Stromal cell of bone marrow (primary cell): ENCODE measurements around the gene SELENOM.

Experiments used
- DNase-seq: peaks from one replicate; pipeline ENCODE4 v3.0.0-alpha.2; 2012; ENCODE audit warnings: low read depth

SELENOM gene, protein sequence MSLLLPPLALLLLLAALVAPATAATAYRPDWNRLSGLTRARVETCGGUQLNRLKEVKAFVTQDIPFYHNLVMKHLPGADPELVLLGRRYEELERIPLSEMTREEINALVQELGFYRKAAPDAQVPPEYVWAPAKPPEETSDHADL

DNA sequence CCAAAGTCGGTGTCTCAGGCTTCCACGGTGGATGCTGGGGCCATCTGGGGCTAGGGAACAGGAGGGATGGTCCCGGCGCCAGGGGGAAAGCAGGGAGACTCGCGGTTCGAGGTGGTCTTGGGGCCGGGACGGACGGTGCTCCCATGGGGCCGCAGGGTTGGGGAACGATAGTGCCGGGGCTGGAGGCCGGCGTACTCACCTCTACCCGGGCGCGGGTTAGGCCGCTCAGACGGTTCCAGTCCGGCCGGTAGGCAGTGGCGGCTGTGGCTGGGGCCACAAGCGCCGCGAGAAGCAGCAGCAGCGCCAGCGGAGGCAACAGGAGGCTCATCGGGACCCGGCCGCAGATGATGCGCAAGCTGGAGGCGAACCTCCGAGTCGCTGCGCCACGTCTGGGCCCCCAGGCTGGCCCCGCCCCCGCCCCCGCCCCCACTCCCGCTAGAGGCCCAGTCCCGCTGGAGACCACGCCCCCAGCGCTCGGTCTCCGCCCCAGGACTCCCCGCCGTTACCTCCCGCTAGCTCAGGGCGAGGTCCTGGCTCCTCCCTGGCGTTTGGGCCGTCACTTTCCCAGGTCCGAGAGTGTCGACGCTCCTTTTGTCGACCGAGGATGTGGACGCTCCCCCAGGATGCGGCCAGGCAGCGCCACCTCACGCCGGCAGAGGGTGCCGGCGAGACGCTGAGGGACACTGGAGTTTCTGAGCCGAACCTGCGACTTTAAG lies at the start of gene SELENOM:
Gene SELENOM (minus strand): TSS at position 391 of the 716 bp plus-strand sequence. CDS start 63 bp downstream, at position 328.
- peak; percentile 98 for DNase-seq

DNA sequence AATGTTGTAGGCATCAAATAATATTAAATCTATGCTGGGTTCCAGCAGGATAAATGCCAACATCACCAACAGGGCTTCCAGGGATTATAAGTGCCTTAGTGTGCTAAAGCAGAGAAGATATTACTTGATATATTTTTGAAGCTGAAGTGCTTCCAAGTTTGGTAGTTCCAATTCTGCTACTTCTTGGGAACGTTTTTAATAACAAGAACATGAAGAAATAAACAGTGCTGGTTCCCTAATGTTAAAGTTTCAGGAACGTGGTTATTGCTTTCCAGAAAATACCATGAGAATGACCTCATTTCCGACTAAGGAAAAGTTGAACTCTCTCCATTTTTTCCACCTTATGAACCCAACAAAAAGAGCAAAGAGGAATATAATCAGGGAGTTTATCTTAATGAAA lies 48.1 kb upstream of the SELENOM start:
- DNase-seq: no peak

DNA sequence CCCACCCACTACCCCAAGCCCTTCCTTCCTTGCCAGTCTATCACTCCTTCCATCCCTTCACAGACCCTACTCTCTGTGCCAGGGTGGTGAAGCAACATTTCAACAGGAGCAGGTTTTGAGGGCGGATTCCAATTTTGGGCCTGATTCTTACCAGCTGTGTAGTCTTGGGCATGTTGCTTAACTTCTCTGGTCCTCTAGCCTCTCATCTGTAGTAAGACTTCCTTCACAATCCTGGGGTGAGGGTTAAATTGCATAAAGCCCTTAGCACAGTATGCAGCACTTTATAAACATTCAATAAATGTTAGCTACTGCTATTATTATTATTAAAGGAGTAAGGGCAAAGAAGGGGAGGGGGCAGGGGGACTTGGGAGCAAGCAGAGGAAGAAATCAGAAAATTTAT lies 47.6 kb upstream of the SELENOM start:
- DNase-seq: no peak

DNA sequence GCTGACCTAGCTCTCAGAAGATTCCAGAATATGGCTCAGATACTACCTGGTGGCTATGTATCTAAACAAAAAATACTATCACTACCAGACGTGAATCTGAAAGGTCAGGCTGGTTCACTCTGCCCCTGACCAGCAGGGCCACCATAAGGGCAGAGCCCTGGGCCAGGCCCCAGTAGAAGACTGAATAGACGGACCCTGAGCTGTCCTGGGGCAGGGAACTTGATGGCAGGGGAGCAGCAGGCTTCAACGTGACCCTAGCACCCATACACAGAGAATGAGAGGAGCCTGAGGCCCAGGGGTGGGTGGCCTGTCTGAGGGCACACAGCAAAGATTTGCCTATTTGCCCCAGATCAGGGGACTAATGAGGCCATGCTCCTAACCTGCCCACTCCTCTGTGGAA lies 46.0 kb upstream of the SELENOM start:
- DNase-seq: no peak

DNA sequence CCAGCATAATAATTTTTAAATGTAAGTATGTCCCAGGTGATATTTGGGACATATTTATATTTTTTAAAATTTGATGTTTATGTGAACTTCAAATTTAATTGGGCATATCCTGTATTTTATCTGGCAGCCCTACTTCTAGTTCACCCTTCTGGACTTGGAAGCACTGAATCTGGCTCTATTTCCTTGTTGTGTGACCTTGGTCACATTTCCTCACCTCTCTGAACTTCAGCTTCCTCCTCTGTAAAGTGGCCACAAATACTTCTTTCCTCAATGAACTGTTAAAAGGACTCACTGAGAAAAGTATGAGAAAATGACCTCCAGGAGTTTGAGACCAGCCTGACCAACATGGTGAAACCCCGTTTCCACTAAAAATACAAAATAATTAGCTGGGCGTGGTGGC lies 44.5 kb upstream of the SELENOM start:
- DNase-seq: no peak

DNA sequence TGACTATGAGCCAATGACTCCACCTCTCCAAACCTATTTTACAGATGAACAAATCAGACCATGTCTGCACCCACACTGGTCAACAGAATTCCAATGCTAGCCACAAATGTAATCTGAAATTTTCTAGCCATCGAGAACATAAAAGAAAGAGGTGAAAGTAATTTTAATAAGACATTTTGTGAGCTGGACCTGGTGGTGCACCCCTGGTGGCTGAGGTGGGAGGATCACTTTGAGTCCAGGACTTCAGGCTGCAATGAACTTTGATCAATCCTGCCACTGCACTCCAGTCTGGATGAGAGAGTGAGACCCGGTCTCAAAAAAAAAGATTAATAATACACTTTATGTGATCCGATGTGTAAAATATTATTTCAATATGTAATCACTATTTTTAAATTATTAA lies 43.2 kb upstream of the SELENOM start:
- DNase-seq: no peak

DNA sequence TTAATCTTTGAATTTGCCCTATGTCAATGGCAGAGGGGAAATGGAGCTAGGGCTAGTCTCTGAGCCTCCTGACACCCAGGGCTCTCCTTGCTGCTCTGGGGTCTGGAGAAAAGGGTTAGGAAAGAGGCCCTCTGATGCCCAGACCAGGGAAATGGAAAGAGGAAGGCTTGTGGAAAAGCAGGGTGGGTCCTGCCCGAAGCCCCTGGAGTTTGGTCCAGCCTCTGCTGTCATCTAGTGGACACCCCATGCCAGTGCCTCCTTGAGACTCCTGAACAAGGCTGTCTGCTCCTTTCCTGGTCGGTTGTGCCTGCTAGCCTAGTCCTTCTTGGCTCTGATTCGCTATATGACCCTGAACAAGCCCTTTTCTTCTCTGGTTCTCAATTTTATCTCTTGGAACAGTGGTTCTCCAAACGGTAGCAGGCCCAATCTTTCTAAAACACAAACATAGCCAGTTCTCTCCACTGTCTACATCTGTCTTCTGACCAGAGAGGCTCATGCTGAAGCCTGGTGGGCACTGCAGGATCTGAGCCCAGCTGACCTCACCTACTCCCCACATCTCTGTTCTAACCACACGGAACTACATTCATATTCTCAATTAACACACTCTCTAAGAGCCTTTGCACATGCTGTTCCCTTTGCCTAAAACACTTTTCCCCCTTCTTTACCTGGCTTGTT lies 41.7 kb upstream of the SELENOM start:
- DNase-seq: no peak

DNA sequence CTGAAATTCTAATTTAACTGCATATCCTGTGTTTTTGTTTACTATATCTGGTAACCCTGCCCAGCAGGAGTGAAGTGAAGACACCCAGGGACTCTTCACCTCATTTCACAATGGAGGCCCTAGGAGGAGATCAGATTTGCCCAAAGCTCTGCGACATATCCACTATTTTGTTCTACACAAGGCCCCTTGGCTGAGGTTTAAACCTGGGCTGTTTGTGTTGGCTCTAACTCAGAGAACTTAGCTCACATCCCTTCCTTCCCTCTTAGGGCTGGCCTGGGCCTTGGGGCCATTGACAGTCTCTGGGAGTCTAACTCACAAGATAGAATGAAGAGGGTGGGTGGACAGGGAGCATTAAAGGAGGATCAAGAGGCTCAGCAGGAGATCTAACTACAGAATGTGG lies 41.1 kb upstream of the SELENOM start:
- no peak for DNase-seq

DNA sequence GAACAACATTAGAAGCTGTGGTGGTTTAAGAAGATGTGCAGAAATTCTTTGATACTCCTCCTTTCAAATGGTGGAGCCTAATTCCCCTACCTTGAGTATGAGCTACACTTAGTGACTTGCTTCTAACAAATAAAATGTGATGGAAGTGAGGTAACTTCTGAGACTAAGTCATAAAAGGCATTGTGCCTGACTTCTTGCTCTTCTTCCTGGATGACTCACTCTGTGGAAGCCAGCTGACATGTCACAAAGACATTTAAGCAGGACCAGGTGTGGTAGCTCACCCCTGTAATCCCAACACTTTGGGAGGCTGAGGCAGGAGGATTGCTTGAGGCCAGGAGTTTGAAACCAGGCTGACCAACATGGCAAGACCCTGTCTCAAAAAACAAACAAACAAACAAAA lies 36.9 kb upstream of the SELENOM start:
- no peak for DNase-seq

DNA sequence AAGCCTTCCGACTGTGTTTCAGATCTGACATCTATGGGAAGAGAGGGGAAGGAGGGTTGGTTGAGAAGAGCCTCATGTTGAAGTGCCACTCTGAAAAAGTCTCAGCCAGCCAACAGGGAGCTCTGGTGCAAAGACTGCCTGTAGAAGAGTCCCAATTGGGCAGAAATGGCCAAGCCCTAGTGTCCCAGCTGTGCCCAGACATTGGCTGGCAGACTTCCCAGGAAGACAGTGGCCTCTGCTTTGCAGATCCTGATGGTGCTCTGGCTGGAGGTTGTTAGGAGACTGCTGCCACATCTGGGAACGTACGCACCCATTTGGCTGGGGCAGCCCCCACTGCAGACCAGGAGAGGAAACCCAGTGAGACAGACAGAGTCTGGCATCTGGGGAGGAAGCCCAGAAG lies 36.2 kb upstream of the SELENOM start:
- DNase-seq: no peak

DNA sequence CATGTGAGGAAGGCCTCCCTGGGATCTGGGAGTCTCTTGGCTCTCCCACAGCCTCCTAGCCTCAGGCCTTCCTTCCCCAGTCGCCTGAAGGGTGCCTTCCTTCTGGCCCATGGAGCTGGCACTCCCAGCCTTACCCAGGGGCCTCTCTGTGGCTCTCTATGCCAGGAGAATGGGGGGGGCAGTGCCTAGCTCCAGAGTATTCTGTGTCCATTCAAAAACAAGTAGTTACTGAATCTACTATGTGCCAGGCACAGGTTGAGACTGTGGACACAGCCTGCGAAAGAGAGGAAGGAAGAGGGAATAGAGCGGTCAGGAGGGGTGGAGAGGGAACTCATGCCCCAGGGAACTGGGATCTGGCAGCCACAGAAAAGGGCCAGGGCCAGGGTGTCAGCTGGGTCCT lies 35.7 kb upstream of the SELENOM start:
- no peak for DNase-seq

DNA sequence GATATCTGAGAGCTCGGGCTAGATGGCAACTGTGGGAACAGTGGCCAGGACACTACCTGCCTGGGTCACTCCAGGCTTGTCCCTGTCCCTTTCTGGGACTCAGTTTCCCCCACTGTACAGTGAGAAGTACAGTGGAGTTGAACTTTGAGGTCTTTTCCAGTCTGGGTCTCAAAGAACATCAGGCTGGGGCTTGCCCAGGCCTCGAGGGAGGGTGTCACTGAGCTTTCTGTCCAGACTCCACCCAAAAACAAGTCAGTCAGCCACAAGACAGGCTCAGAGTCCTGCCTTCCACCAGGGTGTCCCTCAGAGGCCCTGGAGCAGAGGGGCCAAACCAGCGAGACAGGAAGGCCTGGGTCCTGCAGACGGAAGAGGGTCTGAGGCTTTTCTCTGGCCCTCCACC lies 34.9 kb upstream of the SELENOM start:
- no peak for DNase-seq

DNA sequence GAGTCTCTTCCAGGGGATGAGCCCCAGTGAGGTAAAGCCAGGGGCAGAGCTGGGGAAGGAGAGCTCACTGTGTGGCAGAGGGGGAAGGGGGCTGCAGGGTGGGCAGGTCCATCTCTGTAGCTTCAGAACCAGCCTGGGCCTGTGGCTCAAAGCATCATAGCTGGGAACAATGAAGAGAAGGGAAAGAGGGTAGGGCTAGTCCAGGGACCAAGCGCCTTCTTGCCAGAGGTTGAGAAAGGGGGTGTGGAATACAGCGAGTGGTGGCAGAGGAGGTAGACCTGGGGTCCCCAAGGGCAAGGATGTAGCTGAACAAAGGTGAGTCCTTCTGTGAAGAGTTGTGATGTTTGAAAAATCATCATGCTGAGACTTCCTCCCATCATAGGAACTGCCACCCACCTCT lies 34.2 kb upstream of the SELENOM start:
- no peak for DNase-seq

DNA sequence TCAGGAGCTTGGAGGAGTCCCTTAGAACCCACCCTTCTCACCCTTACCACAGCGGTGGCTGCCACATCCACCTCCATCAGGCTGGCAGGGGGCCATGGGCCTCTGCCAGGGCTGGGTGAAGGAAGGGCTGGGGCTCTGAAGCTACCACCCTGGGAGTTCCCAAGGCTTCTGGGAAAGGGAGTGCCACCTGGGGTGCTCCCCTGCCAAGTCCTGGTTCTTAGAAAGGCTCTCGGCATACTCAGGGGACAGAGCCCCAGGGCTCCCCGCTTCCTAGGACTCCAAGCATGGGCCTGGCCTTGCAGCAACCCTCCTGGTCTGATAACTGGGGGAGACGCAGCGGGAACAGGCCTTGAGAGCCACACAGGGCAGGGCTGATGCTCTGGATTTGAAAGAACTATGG lies 33.4 kb upstream of the SELENOM start:
- DNase-seq: no peak

DNA sequence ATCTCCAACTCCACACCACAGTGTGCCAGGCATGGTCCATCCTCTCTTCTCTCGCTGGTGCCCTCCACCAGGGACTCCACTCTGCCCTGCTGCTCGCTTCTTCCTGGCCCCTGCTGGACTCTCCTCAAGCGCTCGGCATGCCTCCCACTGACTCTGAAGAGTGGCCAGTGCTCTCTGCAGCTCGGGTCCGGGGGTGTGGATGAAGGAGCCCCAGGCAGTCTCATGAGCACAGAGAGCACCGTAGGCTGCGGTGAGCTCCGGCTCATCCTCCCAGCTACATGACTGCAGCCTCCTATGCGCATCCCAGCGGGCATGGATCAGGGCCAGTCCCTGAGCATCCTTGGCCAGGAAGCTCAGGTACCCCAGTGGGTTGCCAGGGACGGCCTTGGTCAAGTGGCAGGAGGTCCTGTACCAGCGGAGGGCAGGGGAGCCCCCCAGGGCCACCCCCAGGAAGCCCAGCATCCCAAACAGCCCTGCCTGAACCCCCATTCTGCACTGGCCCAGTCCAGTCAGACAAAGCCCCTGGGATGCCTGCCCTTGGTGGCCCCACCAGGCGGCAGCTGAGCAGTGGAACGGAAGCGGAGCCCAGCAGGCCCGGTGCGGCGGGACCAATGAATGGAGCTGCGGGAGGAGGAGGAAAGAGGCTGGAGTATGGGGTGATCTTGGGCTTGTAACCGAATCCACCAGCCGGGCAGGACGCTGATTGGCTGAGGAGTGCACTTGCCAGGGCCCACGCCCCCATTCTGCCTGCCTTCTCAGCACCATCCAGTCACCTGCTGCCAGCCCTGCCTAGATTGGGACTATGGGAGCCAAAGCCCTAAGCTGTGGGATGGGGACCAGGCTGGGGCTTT lies 32.7 kb upstream of the SELENOM start, which contains the start of gene PLA2G3:
Gene PLA2G3 (minus strand): TSS at position 643 of the 851 bp plus-strand sequence. CDS start 154 bp downstream, at position 489.
- DNase-seq: no peak

DNA sequence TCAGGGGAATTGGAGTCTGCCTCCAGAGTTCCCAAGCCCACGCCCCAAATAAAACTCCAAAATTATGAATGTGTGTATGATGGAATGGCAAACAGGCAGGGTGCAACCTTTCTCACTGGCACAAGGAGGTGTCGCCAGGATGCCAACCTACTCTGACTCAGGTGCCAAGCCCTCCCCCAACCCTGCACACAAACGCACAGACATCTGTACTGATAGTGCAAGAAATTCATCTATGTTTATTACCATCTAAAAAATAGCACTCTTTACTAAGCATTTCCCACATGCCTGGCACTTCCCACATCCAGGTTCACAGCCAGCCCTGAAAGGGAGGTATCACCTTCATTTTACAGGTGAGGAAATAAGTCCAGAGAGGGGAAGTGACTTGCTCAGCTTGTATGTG lies 31.7 kb upstream of the SELENOM start:
- no peak for DNase-seq

DNA sequence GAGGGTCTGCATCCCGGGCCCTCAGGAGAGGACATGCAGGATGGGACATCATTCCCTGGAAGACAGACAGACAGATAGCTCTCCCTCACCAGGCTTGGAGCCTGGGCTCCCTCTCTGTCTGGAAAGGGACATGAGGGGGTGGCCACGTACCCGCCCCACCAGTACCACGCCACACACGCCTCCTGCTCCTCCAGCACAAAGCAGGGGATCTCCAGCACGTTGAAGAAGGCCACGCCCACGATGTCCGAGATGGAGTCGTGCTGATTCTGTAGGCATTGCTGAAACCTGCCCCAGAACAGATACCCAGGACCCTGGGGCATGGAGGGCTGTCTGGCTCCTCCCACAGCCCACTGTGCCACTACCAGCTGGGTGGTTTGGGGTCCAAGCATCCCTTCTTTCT lies 30.8 kb upstream of the SELENOM start:
- DNase-seq: no peak

DNA sequence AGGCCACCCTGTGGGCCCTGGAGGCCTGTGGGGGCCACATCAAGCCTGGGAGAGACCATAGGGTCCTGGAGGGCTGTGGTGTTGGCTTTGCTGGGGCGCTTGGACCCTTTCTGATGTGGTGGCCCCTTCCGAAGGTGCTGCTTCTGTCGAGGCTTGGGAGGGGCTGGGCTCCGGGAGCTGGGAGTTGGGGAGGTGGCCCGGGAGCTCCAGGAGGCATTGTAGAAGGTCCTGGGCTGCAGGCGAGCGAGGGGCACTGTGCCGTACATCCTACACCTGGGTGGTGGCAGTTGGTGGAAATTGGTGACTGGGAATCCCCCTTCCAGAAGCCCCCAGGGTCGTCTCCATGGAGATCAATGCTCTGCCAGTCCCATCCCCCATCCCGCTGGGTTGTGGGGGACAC lies 30.4 kb upstream of the SELENOM start:
- DNase-seq: no peak

DNA sequence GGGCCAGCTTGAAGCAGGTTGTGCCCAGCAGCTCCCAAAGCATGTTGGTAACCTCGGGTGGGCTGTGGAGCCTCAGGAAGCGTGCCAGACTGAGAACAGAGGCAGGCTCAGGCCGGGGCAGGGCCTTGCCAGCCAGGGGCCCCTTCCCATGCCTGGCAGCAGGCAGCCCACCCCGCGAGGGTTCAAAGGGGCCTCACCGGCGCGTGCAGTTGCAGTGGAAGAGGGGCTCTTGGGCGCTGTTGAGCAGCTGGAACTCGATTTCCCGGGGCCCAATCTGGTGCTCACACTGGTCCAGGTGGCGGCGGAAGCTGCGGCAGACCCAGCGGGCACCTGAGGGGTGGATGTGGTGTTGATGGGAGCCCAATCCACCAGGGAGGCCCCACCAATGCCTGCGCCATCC lies 29.3 kb upstream of the SELENOM start:
- no peak for DNase-seq

DNA sequence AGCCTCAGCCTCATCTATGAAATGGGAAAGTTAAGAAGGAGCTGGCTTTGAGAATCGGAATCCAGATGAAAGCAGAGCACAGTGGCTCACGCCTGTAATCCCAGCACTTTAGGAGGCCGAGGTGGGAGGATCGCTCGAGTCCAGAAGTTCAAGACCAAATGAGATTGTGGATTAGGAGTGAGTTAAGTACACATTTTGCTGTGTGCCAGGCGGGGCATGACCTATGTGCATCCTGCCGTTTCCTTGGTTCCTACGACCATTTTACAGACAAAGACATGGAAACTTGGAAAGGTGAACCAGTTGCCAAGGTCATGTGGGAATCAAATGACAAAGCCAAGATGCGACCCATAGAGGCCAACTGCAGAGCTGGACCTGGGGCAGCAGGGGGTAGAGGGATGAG lies 28.8 kb upstream of the SELENOM start:
- no peak for DNase-seq

DNA sequence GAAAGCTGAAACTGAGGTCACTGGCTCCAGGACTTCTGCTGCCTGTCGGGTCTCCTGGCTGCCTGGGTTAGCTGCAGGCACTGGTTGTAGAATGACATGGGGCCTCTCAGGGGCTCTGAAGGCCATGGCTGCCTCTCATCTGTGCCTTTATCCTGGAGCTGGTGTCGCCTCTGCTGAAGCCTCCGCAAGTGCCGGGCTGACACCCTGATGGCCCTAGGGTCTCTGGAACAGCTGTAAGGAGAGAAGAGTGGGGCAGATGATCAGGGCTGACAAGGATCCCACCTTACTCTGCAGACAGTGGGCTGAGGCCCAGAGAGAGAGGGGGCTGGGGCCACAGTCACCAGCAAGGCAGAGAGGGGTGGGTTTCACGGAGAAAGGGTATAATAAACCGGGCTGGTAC lies 28.3 kb upstream of the SELENOM start:
- DNase-seq: no peak

DNA sequence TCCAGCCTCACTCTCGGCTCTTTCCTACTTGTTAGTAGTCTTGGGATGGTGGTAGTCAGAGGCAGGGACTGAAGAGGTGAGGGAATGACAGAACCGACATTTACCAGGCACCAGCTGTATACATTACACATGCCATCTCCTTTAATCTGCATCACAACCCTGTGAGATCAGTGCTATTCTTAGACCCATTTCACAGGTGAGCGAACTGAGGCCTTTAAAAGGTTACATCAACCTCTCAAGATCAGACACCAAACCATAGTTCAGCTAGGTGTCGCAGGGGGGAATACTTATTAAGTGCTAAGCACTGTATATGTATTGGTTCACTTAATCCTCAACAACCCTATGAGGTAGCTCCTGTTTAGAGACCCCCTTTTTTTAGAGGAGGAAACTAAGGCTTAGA lies 27.3 kb upstream of the SELENOM start:
- no peak for DNase-seq

DNA sequence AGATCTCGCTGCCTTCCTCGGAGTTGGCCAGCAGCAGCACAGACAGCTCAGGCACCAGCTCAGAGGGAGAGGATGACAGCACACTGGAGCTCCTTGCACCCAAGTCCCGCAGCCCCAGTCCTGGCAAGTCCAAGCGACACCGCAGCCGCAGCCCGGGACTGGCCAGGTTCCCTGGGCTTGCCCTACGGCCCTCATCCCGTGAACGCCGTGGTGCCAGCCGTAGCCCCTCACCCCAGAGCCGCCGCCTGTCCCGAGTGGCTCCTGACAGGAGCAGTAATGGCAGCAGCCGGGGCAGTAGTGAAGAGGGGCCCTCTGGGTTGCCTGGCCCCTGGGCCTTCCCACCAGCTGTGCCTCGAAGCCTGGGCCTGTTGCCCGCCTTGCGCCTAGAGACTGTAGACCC lies 26.5 kb upstream of the SELENOM start:
- DNase-seq: no peak
